Measurements from ENCODE around the gene ZNF226.

DNA sequence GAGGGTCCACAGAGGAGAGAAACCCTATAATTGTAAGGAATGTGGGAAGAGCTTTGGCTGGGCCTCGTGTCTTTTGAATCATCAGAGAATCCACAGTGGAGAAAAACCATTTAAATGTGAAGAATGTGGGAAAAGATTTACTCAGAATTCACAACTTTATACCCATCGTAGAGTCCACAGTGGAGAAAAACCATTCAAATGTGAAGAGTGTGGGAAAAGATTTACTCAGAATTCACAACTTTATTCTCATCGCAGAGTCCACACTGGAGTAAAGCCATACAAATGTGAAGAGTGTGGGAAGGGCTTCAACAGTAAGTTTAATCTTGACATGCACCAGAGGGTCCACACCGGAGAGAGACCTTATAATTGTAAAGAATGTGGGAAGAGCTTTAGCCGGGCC, 32.9 kb upstream of the ZNF226 start:
- TF ChIP-seq CTCF (IDR thresholded peaks at IDR 0.05) (no peak), POLR2A (IDR thresholded peaks at IDR 0.05) (no peak)

Measured in lower leg skin (tissue), 3 donors.